HepG2 (cell line): Measurements from ENCODE around the gene TRMT10C. TPM values are rescaled to one million over a fixed set of nuclear protein-coding genes. Genes with fewer than 3 reads are reported as not detected.
A peak's percentile ranks its signal among the peaks of the same experiment; 100 is the strongest.

Source experiments
- BRD4 ChIP-seq: sonication (generic); formaldehyde crosslinking; IDR thresholded peaks from 2 replicates; pipeline ENCODE4 v1.4.0; 2020; ENCODE audit warnings: missing genetic modification reagents
- CEBPG ChIP-seq: IDR thresholded peaks from 2 replicates; pipeline ENCODE4 v1.6.1; 2016
- KLF15 ChIP-seq: sonication (generic); formaldehyde crosslinking; IDR thresholded peaks from 2 replicates; pipeline ENCODE4 v1.8.1; 2023; ENCODE audit warnings: borderline replicate concordance, mild to moderate bottlenecking, inconsistent platforms, missing genetic modification reagents, mixed read lengths
- NRL ChIP-seq: sonication (generic); formaldehyde crosslinking; IDR thresholded peaks from 2 replicates; pipeline ENCODE4 v1.5.0; 2020; ENCODE audit warnings: missing genetic modification reagents, mild to moderate bottlenecking, moderate library complexity, borderline replicate concordance
- RAD51 ChIP-seq: fragments of 450-650 bp; IDR thresholded peaks from 2 replicates; pipeline ENCODE4 v1.6.1; 2016; ENCODE audit warnings: borderline replicate concordance
- SMAD9 ChIP-seq: sonication (generic); formaldehyde crosslinking; IDR thresholded peaks from 2 replicates; pipeline ENCODE4 v1.5.1; 2020; ENCODE audit warnings: mild to moderate bottlenecking, missing genetic modification reagents
- SOX5 ChIP-seq: IDR thresholded peaks from 2 replicates; pipeline ENCODE4 v1.6.1; 2016; ENCODE audit warnings: borderline replicate concordance
- SRSF1 ChIP-seq: fragments of 200-400 bp; formaldehyde crosslinking; optimal IDR thresholded peaks from 2 replicates; pipeline ENCODE3; 2017; ENCODE audit warnings: mild to moderate bottlenecking, low read depth, low read length, moderate library complexity
- TCF7 ChIP-seq: sonication (generic); IDR thresholded peaks from 2 replicates; pipeline ENCODE4 v1.6.1; 2016; ENCODE audit warnings: antibody characterized with exemption, low read depth
- ZNF18 ChIP-seq: sonication (generic); formaldehyde crosslinking; IDR thresholded peaks from 2 replicates; pipeline ENCODE4 v1.8.0; 2022; ENCODE audit warnings: mild to moderate bottlenecking, missing genetic modification reagents; ENCODE audit not compliant: insufficient replicate concordance
- ZNF263 ChIP-seq: sonication (generic); formaldehyde crosslinking; IDR thresholded peaks from 2 replicates; pipeline ENCODE4 v1.4.0; 2020; ENCODE audit warnings: missing genetic modification reagents
- ZNF30 ChIP-seq: sonication (generic); formaldehyde crosslinking; IDR thresholded peaks from 2 replicates; pipeline ENCODE4 v1.5.0; 2020; ENCODE audit warnings: mild to moderate bottlenecking, missing genetic modification reagents
- ZNF367 ChIP-seq: sonication (generic); formaldehyde crosslinking; IDR thresholded peaks from 2 replicates; pipeline ENCODE4 v1.4.0; 2020; ENCODE audit warnings: missing genetic modification reagents, borderline replicate concordance
- ZNF468 ChIP-seq: sonication (generic); formaldehyde crosslinking; IDR thresholded peaks from 2 replicates; pipeline ENCODE4 v1.8.0; 2022; ENCODE audit warnings: mild to moderate bottlenecking, moderate library complexity, missing genetic modification reagents
- ZNF510 ChIP-seq: sonication (generic); formaldehyde crosslinking; IDR thresholded peaks from 2 replicates; pipeline ENCODE4 v1.4.0; 2020; ENCODE audit warnings: low read depth, mild to moderate bottlenecking, missing genetic modification reagents
- polyA plus RNA-seq, 8 experiments: library from polyadenylated mRNA; depleted of rRNA in 3 of 8; stranded (reverse) in 7 of 8; unstranded in 1 of 8; fragments of >200 nt; fragmentation: Illumina TruSeq in 4 of 8; extraction: Trizol in 4 of 8; gene quantifications; 2 replicates each; pipeline versions ENCODE4 v1.2.1 to v1.2.3, GENCODE V29; 2011 to 2016; ENCODE audit warnings: low read depth in 4 of 8, missing spikeins in 1 of 8, mixed read lengths in 1 of 8; ENCODE audit not compliant: insufficient read depth in 1 of 8
- total RNA-seq, 5 experiments: library from RNA; depleted of rRNA; stranded (reverse); fragments of >200 nt; fragmentation: Illumina TruSeq; extraction: Trizol; gene quantifications; 2 replicates each; pipeline ENCODE4 v1.2.3, GENCODE V29; 2016; ENCODE audit warnings: low read depth in 1 of 5

Gene TRMT10C
- total and polyA plus RNA-seq, 2 of the 13 experiments (the other 11 are each of a cell fraction or from before 2014, with no cell fraction given): 10.8 to 39.2 TPM

DNA sequence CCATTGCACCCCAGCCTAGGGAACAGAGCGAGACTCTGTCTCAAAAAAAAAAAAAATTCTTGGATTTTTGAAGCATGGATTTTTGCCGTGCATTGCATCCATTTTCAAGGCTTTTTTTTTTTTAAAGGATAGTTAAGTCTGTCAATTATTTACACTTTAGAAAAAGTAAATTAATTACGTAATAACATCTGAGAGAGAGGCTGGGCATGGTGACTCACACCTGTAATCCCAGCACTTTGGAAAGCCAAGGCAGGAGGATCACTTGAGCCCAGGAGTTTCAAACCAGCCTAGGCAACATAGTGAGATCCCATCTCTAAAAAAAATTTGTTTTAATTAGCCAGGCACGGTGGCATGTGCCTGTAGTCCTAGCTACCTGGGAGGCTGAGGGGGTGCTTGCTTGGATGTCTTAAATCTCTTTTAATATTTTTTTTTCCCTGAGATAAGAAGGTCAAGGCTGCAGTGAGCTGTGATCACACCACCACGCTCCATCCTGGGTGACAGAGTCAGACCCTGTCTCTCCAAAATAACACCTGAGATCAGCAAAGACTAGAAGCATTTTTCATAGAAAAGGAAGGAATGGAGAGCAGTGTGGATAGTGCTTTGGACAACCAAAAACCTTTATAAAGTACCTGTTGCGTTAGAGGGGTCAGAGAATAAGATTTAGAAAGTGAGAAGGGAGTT, 41.8 kb upstream of the TRMT10C start (continued):
- no peak for TF ChIP-seq KLF15
- TF ChIP-seq ZNF30 (CRISPR knock-in tag): no peak
- TF ChIP-seq SRSF1: no peak
- TF ChIP-seq BRD4: no peak
- no peak for TF ChIP-seq NRL (CRISPR knock-in tag)
- TF ChIP-seq TCF7: peak; percentile 35; the same call in 1 of the 2 replicates
- no peak for TF ChIP-seq ZNF263 (CRISPR knock-in tag)
- no peak for TF ChIP-seq ZNF510 (CRISPR knock-in tag)
- peak; percentile 56 for TF ChIP-seq CEBPG (CRISPR knock-in tag)
- peak; percentile 31; the same call in 1 of the 2 replicates for TF ChIP-seq SOX5 (CRISPR knock-in tag)
- TF ChIP-seq ZNF468 (CRISPR knock-in tag): no peak
- TF ChIP-seq ZNF18 (CRISPR knock-in tag): peak; percentile 90
- TF ChIP-seq ZNF367: no peak
- TF ChIP-seq SMAD9: no peak
- no peak for TF ChIP-seq RAD51
- TF ChIP-seq, all 625 proteins: peak for 40
